Coronary artery (tissue), 2 donors: ENCODE data around the gene ZNF225.

Experiments used
- DNase-seq: peaks from one replicate; pipeline ENCODE4 v3.0.0-alpha.2; 2017; ENCODE audit warnings: low spot score
- H3K27ac ChIP-seq, 2 donors: fragments of 200-600 bp; sonication (generic); one replicate each; pipeline ENCODE4 v1.5.1; 2016 to 2019
- H3K4me3 ChIP-seq: fragments of 200-600 bp; sonication (generic); 2 replicates; pipeline ENCODE4 v1.5.1; 2016; ENCODE audit warnings: mild to moderate bottlenecking, moderate library complexity
- CTCF ChIP-seq: fragments of 200-600 bp; sonication (generic); IDR thresholded peaks from one replicate; pipeline ENCODE4 v1.5.1; 2019; ENCODE audit warnings: antibody characterized with exemption

The ZNF225 gene

GRCh38 chr19:44182145-44182544 is 68.9 kb downstream of the ZNF225 start:
- no peak for TF ChIP-seq CTCF
- no peak overlapping the region for H3K4me3 ChIP-seq

More at GRCh38 chr19:44182145-44182544, 68.9 kb downstream of the ZNF225 start:
- no peak for DNase-seq
- H3K27ac ChIP-seq: no peak overlapping the region
